Omental fat pad (tissue), 4 donors: ENCODE results near the gene TRIM46. TPM values are rescaled to one million over a fixed set of nuclear protein-coding genes. Genes with fewer than 3 reads are reported as not detected.
A peak's percentile ranks its signal among the peaks of the same experiment; 100 is the strongest.

Experiments used
- ATAC-seq: fragments of 150-250 bp; one replicate; pipeline ENCODE4 v1.9.1; 2016; ENCODE audit warnings: mild to moderate bottlenecking, moderate library complexity; ENCODE audit not compliant: low FRiP score
- DNase-seq: peaks from one replicate; pipeline ENCODE4 v3.0.0-alpha.2; 2019; ENCODE audit warnings: low spot score
- total RNA-seq, 4 donors: library from RNA; depleted of rRNA; stranded (reverse); fragments of >200 nt; gene quantifications; one replicate each; pipeline ENCODE4 v1.1.0, GENCODE V29; 2016
- TF ChIP-seq, protein P1 (sequence below), 3 donors: fragments of 450-650 bp; IDR thresholded peaks; one replicate each; pipeline ENCODE4 v1.5.1; 2016 to 2017; ENCODE audit warnings: antibody characterized with exemption in 3 of 3, mild to moderate bottlenecking in 3 of 3, moderate library complexity in 2 of 3

Gene TRIM46
- total RNA-seq, 4 donors from 2014 or later: 0.36 to 1.4 (median 1.1) TPM

DNA sequence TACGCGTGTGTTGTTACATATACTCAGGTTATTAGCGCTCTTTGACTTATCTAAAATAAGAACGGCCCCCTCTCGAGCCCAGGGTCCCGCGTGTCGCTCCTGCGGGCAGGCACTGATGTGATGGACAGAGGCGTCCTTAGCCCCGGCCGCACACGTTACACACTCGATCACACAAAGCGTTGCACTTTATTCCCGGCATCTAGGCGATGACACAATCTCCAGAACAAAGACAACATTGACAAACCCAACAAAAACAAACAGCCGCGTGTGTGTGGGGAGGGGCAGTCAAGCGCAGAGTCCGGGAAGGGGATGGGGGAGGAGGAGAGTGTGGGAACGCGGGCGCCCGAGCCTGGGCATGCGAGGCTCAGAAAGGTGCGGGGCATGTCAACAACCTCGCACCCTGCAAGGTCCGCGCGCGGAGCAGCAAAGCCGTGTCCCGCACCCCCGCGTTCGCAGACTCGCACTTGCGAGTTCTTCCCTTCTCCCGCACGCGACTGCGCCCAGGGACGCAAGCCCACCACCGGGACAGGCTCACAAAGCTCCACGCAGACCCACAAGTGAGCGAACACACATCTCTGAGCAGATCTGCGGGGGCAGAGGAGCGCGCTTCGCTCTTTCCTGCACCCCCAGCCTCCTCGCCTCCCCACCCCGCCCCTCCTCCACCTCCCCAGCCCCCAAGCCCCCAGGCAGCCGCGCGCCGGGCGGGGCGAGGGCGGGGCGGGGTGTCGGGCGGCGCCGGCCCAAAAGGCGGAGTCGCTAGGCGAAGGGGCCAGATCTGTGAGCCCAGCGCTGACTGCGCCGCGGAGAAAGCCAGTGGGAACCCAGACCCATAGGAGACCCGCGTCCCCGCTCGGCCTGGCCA lies 46.3 kb upstream of the TRIM46 start, which contains the start of gene EFNA1:
EFNA1 (plus strand) TSS at position 772 of the 862 bp plus-strand sequence. CDS start 102 bp downstream, outside the sequence.
- DNase-seq (no peak), ATAC-seq (peak; percentile 56)
- TF ChIP-seq, protein P1, sequence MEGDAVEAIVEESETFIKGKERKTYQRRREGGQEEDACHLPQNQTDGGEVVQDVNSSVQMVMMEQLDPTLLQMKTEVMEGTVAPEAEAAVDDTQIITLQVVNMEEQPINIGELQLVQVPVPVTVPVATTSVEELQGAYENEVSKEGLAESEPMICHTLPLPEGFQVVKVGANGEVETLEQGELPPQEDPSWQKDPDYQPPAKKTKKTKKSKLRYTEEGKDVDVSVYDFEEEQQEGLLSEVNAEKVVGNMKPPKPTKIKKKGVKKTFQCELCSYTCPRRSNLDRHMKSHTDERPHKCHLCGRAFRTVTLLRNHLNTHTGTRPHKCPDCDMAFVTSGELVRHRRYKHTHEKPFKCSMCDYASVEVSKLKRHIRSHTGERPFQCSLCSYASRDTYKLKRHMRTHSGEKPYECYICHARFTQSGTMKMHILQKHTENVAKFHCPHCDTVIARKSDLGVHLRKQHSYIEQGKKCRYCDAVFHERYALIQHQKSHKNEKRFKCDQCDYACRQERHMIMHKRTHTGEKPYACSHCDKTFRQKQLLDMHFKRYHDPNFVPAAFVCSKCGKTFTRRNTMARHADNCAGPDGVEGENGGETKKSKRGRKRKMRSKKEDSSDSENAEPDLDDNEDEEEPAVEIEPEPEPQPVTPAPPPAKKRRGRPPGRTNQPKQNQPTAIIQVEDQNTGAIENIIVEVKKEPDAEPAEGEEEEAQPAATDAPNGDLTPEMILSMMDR (IDR thresholded peaks at IDR 0.05): no peak

DNA sequence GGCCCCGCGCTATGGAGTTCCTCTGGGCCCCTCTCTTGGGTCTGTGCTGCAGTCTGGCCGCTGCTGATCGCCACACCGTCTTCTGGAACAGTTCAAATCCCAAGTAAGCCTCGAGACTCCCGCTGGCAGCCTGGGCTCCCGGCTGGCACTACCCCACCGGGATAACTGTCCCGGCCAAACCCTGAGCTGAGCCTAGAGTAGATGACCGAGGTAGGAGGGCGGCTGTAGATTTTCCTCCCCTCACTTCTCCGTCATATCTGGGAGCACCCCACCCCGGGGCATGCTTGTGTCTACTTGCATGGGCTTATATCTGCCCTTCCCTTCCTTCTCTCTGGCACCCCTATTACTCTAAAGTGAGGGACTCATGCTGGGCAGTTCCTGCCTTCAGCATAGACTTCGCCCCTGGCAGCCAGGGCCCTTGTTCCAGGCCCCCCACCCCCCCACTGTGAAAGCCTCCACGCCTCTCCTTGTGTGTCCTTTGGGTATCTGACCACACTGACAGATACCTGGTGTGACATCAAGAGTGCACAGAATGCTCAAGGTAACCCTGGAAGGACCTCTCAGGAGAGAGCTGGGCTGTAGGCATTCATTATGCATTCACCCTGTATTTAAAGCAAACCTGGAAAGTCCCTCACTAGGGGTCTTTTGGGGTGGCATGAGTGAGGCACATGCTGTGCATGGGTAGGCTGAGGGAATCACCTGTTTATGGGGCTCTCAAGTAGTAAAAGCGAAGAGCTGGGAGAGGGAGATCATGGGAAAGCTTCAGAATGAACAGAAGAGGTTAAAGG lies 45.5 kb upstream of the TRIM46 start:
- ATAC-seq (no peak), DNase-seq (no peak)
- TF ChIP-seq, protein P1 (IDR thresholded peaks at IDR 0.05): no peak

DNA sequence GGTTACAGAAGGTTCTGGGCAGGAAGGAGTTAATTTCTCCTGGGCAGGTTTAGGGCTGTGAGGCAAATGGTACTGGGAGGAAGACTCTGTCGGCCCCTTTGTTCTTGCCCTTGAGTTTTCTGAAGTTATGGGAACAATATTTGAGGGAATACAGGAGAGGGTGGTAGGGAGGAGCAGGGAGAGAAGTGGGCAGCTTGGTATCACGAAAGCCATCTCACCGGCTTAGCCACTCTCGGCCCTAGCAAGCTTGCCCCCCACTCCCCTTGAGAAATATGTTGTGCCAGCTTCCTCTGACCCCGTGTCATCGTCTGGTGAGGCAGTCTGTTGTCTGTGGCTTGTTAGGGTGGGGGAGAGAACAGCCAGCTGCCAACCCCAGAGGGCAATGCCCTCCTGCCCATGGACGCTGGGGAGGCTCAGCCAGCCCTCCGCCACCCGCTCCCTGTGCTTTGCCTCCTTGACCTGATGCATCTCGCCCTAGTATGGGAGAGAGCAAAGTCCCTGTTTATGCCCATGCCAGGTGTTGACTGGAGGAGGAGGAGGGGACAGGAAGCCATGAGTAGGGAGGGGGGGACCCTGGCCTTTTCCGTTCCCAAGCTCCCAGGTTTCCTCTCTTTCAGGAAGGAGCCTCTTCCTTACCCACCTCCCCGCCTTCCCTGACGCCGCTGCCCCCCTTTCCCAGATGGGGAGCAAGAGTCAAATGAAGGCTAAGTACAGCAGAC lies 44.7 kb upstream of the TRIM46 start:
- TF ChIP-seq, protein P1 (IDR thresholded peaks at IDR 0.05): no peak
- ATAC-seq (no peak), DNase-seq (no peak)

GRCh38 chr1:155130272-155131006 lies 43.2 kb upstream of the TRIM46 start:
- TF ChIP-seq, protein P1 (IDR thresholded peaks at IDR 0.05): no peak
- DNase-seq (no peak), ATAC-seq (no peak)

DNA sequence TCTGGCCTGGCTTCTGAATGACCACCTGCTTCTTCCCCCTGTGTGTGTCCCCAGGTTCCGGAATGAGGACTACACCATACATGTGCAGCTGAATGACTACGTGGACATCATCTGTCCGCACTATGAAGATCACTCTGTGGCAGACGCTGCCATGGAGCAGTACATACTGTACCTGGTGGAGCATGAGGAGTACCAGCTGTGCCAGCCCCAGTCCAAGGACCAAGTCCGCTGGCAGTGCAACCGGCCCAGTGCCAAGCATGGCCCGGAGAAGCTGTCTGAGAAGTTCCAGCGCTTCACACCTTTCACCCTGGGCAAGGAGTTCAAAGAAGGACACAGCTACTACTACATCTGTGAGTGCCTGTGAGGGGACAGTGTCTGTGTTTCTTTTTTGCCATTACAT lies 42.4 kb upstream of the TRIM46 start:
- TF ChIP-seq, protein P1 (IDR thresholded peaks at IDR 0.05): no peak
- DNase-seq (no peak), ATAC-seq (no peak)

GRCh38 chr1:155131856-155132255 lies 41.8 kb upstream of the TRIM46 start:
- DNase-seq: no peak
- TF ChIP-seq, protein P1 (IDR thresholded peaks at IDR 0.05): no peak
- ATAC-seq: no peak
